PFSK-1 (cell line): Measurements from ENCODE around the gene RBP2.

Experiments used
- FOXP2 ChIP-seq: optimal IDR thresholded peaks from 2 replicates; pipeline ENCODE3; 2011; ENCODE audit warnings: borderline replicate concordance, control low read depth, inconsistent platforms; ENCODE audit not compliant: insufficient read depth; ENCODE audit errors: extremely low read length, extremely low read depth
- POLR2AphosphoS5 ChIP-seq: IDR thresholded peaks from 2 replicates; pipeline ENCODE4 v1.6.1; 2012; ENCODE audit warnings: low read depth, mild to moderate bottlenecking, control low read depth, low read length, moderate library complexity
- REST ChIP-seq, 2 experiments: IDR thresholded peaks; 2 replicates each; pipeline versions ENCODE4 v1.6.1 to v1.8.0; 2011 to 2012; ENCODE audit warnings: low read depth in 2 of 2, low read length in 2 of 2, control low read depth in 1 of 2, inconsistent platforms in 1 of 2, mild to moderate bottlenecking in 1 of 2, moderate library complexity in 1 of 2; ENCODE audit not compliant: insufficient read depth in 1 of 2
- SIN3A ChIP-seq: IDR thresholded peaks from 2 replicates; pipeline ENCODE4 v1.6.1; 2012; ENCODE audit warnings: mild to moderate bottlenecking, low read length, moderate library complexity, borderline replicate concordance; ENCODE audit not compliant: insufficient read depth
- TAF1 ChIP-seq: IDR thresholded peaks from 2 replicates; pipeline ENCODE4 v1.6.1; 2012; ENCODE audit warnings: low read length, control low read depth, borderline replicate concordance; ENCODE audit not compliant: insufficient read depth

The RBP2 gene

GRCh38 chr3:139466360-139466759 lies 10.0 kb downstream of the RBP2 start:
- TF ChIP-seq POLR2AphosphoS5 (no peak), FOXP2 (no peak), REST (IDR thresholded peaks at IDR 0.05; ENCODE audit: insufficient read depth in 1 of 2, low read depth in 2 of 2, low read length in 2 of 2) (no peak), SIN3A (no peak), TAF1 (no peak)

GRCh38 chr3:139465636-139466035 lies 10.7 kb downstream of the RBP2 start:
- no peak for TF ChIP-seq POLR2AphosphoS5
- no peak for TF ChIP-seq FOXP2
- no peak for TF ChIP-seq REST (IDR thresholded peaks at IDR 0.05; ENCODE audit: insufficient read depth in 1 of 2, low read depth in 2 of 2, low read length in 2 of 2)
- TF ChIP-seq SIN3A, result no peak
- TF ChIP-seq TAF1, result no peak

- no peak for TF ChIP-seq SIN3A
- TF ChIP-seq TAF1, result no peak
- no peak for TF ChIP-seq POLR2AphosphoS5
- no peak for TF ChIP-seq REST (IDR thresholded peaks at IDR 0.05; ENCODE audit: insufficient read depth in 1 of 2, low read depth in 2 of 2, low read length in 2 of 2)
Measured at GRCh38 chr3:139463466-139463865, 12.8 kb downstream of the RBP2 start.

GRCh38 chr3:139460529-139460928 lies 15.8 kb downstream of the RBP2 start:
- no peak for TF ChIP-seq POLR2AphosphoS5

- TF ChIP-seq FOXP2, result no peak
Measured at GRCh38 chr3:139460076-139460475, 16.2 kb downstream of the RBP2 start.

- TF ChIP-seq SIN3A (no peak), REST (IDR thresholded peaks at IDR 0.05; ENCODE audit: insufficient read depth in 1 of 2, low read depth in 2 of 2, low read length in 2 of 2) (no peak), TAF1 (no peak)
Measured at GRCh38 chr3:139458348-139458747, 18.0 kb downstream of the RBP2 start.
